Activated T-helper 1 cell treated with anti-CD3 and anti-CD28 coated beads, Interleukin-12 subunit alpha, Interleukin-12 subunit beta, Interleukin-2, Interleukin-4 antibody, amounts not matched to agents 30 ng/mL and 10 ng/mL and 1 ng/mL, durations not matched to agents 14 hours and 24 hours and 36 hours (primary cell): ENCODE measurements around the gene PRPF6. TPM values are rescaled to one million over a fixed set of nuclear protein-coding genes. Genes with fewer than 3 reads are reported as not detected.
"Not testable (repeated sequence)": the region's sequence is repeated elsewhere in the genome, so short reads cannot be mapped to it uniquely, and the experiment has no call there.

Experiments
- DNase-seq: peaks from one replicate; pipeline ENCODE4 v3.0.0; 2021; ENCODE audit warnings: low spot score
- H3K27ac Mint-ChIP-seq: one replicate; pipeline ENCODE4 v1.8.0; 2021; ENCODE audit warnings: mild to moderate bottlenecking, mixed read lengths
- H3K27me3 Mint-ChIP-seq: one replicate; pipeline ENCODE4 v1.8.0; 2022; ENCODE audit warnings: mild to moderate bottlenecking, moderate library complexity, mixed read lengths; ENCODE audit not compliant: insufficient read depth
- H3K36me3 Mint-ChIP-seq: one replicate; pipeline ENCODE4 v1.8.0; 2021; ENCODE audit warnings: low read depth, mixed read lengths
- H3K4me1 Mint-ChIP-seq: one replicate; pipeline ENCODE4 v1.8.0; 2021; ENCODE audit warnings: low read depth, mixed read lengths
- H3K4me3 Mint-ChIP-seq: one replicate; pipeline ENCODE4 v1.8.0; 2021; ENCODE audit warnings: mild to moderate bottlenecking, moderate library complexity, mixed read lengths
- H3K9me3 Mint-ChIP-seq: one replicate; pipeline ENCODE4 v1.8.0; 2021; ENCODE audit warnings: mixed read lengths
- intact Hi-C: fragments of 100-400 bp; cut with micrococcal nuclease; formaldehyde crosslinking; loops from one replicate; pipeline ENCODE4 v1.15.1; 2024
- total RNA-seq: library from RNA; stranded (reverse); gene quantifications from 2 replicates; pipeline ENCODE4 v1.2.3, GENCODE V29; 2022

The PRPF6 gene
- total RNA-seq, 1 donor from 2014 or later = 82.3 TPM

DNA sequence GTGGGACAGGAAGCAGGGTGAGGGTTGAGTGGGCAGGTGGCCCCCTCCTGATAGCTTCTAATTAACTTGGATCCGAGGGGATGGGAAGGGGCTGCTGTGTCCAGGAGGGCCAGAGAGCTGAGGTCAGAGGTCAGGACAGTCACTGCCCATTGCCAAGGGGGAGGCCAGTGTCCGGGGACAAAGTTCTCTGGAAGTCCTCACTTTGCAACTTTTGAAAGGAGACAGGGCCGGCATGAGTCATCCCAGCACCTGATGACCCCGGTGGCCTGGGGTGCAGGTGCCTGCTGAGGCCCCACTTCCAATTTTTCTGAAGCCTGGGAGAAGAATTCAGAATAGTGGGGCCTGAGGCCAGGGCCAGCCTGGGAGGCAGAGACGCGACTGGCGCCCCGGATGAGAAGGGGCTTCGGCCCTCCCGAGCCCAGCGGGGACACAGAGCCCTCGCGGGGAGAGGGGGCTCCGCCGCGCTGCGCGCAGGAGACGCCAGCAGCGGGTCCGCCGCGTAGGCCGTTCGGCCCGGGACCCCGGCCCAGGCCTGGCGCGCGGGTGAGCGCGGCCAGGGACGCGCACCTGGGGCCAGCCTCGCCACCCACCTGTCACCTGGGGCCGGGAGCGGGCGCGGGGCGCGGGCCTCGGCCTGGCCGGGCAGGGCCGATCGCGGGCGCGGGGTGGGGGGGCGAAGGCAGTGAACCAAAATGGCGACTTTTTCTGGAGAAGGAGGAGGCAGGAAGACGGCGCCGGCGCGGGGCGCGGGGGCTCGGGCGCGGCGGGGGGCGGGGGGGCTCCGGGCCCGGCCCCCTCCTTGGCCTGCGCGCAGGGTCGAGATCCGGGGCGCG lies 11.8 kb upstream of the PRPF6 start:
- Mint-ChIP-seq H3K27ac (peak overlapping the region; percentile 82), H3K4me1 (peaks cover 16% of the 10 kb centered on the region), H3K27me3 (peaks cover 2% of the 10 kb centered on the region), H3K36me3 (peaks cover 17% of the 10 kb centered on the region), H3K4me3 (peak overlapping the region; percentile 88), H3K9me3 (no peaks in the 10 kb centered on the region)
- DNase-seq = no peak
- intact Hi-C loops = loop anchor here (1.0 kb wide), 2 partner anchors 9 to 12 kb away; no protein-coding TSS in a partner anchor

DNA sequence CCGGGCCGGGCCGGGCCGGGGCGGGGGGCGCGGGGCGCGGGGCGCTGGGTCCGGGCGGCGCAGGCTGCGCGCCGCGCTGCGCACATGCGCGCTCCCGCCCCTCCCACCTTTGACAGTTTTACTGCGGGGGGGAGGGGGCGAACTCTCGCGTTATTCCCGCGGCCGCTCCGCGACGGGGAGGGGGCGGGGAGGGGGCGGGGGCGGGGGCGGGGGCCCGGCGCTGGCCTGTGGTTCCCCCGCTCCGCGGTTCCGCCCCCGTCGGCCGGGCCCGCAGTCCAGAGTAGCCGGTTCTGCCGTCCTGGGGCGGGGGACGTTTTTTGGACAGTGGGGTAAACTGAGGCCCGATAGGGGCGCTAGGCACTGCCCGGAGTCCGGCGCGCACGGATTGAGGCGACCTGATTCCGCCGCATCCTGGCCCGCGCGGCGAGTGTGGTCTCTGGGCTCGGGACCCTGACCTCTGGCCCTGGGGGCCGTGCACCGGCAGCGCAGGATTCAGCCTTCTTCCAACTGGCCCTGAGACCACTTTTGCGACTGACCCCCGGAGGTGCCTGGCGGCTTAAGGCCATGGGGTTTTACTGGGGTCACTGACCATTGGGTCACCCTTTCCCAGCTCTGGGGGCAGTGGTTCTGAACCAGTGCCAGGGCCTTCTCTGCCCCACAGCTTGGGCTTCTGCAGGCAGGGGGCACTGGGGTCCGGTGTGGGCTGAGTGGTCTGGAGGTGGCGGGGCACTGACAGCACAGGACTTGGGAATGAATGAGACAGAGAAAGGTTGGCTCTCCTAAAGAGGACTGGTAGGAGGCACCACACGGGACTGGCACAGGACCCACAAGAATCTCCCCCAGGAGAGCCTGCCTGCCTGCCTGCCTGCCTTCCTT lies 10.9 kb upstream of the PRPF6 start, which contains the start of gene ZNF512B:
TSS of gene ZNF512B (minus strand) at position 93 of the 876 bp plus-strand sequence. CDS start 1,980 bp downstream, outside the sequence.
- H3K4me1 Mint-ChIP-seq = peaks cover 23% of the 10 kb centered on the region
- intact Hi-C loops = loop anchor here (1.0 to 10.0 kb wide), 4 partner anchors 8 to 235 kb away; partner anchors contain the start of genes LIME1 and SLC2A4RG
- peak; percentile 54 for DNase-seq
- H3K9me3 Mint-ChIP-seq = no peaks in the 10 kb centered on the region
- H3K36me3 Mint-ChIP-seq = peaks cover 20% of the 10 kb centered on the region
- peak within 1 kb of the TSS; percentile 88 for H3K4me3 Mint-ChIP-seq
- H3K27me3 Mint-ChIP-seq = peaks cover 2% of the 10 kb centered on the region
- peak within 1 kb of the TSS; percentile 82 for H3K27ac Mint-ChIP-seq

DNA sequence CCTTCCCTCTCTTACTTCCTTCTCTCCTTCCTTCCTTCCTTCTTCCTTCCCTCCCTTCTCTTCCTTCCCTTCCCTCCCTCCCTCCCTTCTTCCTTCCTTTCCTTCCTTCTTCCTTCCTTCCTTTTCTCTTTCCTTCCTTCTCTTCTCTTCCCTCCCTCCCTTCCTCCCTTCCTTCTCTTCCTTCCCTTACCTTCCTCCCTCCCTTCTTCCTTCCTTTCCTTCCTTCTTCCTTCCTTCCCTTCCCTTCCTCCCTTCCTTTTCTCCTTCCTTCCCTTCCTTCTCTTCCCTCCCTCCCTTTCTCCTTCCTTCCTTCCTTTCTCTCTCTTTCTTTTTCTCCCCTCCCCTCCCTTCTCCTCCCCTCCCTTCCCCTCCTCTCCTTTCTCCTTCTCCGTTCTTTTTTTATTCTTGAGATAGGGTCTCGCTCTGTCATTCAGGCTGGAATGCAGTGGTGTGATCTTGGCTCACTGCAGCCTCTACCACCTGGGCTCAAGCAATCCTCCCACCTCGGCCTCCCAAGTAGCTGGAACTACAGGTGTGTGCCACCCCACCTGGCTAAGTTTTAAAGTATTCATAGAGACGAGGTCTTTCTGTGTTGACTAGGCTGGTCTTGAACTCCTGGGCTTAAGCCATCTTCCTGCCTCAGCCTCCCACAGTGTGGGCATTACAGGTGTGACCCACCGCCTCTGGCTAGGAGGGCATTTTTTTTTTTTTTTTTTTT lies 10.1 kb upstream of the PRPF6 start:
- Mint-ChIP-seq H3K4me3 (peak overlapping the region; percentile 76), H3K4me1 (peaks cover 24% of the 10 kb centered on the region), H3K27me3 (peaks cover 2% of the 10 kb centered on the region), H3K9me3 (no peaks in the 10 kb centered on the region), H3K27ac (peak overlapping the region; percentile 44), H3K36me3 (peaks cover 22% of the 10 kb centered on the region)
- no peak for DNase-seq
- intact Hi-C loops = loop anchor here (5.0 to 10.0 kb wide), 2 partner anchors 184 to 236 kb away; partner anchors contain the start of genes LIME1 and SLC2A4RG

GRCh38 chr20:63971960-63972311 lies 9.0 kb upstream of the PRPF6 start:
- not testable (repeated sequence) for H3K27me3 Mint-ChIP-seq, DNase-seq, H3K9me3 Mint-ChIP-seq, H3K27ac Mint-ChIP-seq, H3K4me3 Mint-ChIP-seq
- Mint-ChIP-seq H3K4me1 (peaks cover 34% of the 10 kb centered on the region), H3K36me3 (peaks cover 21% of the 10 kb centered on the region)
- intact Hi-C loops = loop anchor here (5.0 to 10.0 kb wide), 2 partner anchors 185 to 237 kb away; partner anchors contain the start of genes LIME1 and SLC2A4RG

GRCh38 chr20:63972312-63973159 lies 8.4 kb upstream of the PRPF6 start:
- H3K27ac Mint-ChIP-seq = no peak overlapping the region
- H3K9me3 Mint-ChIP-seq = no peaks in the 10 kb centered on the region
- H3K36me3 Mint-ChIP-seq = peaks cover 21% of the 10 kb centered on the region
- no peak for DNase-seq
- H3K27me3 Mint-ChIP-seq = peaks cover 2% of the 10 kb centered on the region
- H3K4me3 Mint-ChIP-seq = no peak overlapping the region
- peaks cover 40% of the 10 kb centered on the region for H3K4me1 Mint-ChIP-seq
- intact Hi-C loops = loop anchor here (5.0 to 10.0 kb wide), 2 partner anchors 185 to 238 kb away; partner anchors contain the start of genes LIME1 and SLC2A4RG

- no peak for DNase-seq
- intact Hi-C loops = loop anchor here (5.0 to 10.0 kb wide), 2 partner anchors 186 to 238 kb away; partner anchors contain the start of genes LIME1 and SLC2A4RG
These were observed 7.8 kb upstream of the PRPF6 start for GRCh38 chr20:63973160-63973479.

GRCh38 chr20:63973636-63974401 lies 7.1 kb upstream of the PRPF6 start:
- intact Hi-C loops = loop anchor here (5.0 to 10.0 kb wide), 2 partner anchors 187 to 239 kb away; partner anchors contain the start of genes LIME1 and SLC2A4RG
- Mint-ChIP-seq H3K4me1 (peaks cover 46% of the 10 kb centered on the region), H3K27ac (peak overlapping the region; percentile 71), H3K36me3 (peaks cover 23% of the 10 kb centered on the region), H3K27me3 (peaks cover 2% of the 10 kb centered on the region), H3K4me3 (no peak overlapping the region), H3K9me3 (no peaks in the 10 kb centered on the region)
- peak; percentile 70 for DNase-seq

More at GRCh38 chr20:63973160-63973479, 7.8 kb upstream of the PRPF6 start:
- Mint-ChIP-seq H3K27me3 (peaks cover 2% of the 10 kb centered on the region), H3K9me3 (no peaks in the 10 kb centered on the region), H3K4me3 (no peak overlapping the region), H3K27ac (no peak overlapping the region), H3K4me1 (peaks cover 46% of the 10 kb centered on the region), H3K36me3 (peaks cover 23% of the 10 kb centered on the region)

GRCh38 chr20:63974402-63975200 lies 6.3 kb upstream of the PRPF6 start:
- peaks cover 44% of the 10 kb centered on the region for H3K4me1 Mint-ChIP-seq
- peaks cover 2% of the 10 kb centered on the region for H3K27me3 Mint-ChIP-seq
- intact Hi-C loops = loop anchor here (5.0 to 10.0 kb wide), 2 partner anchors 187 to 240 kb away; partner anchors contain the start of genes LIME1 and SLC2A4RG
- no peak overlapping the region for H3K4me3 Mint-ChIP-seq
- H3K36me3 Mint-ChIP-seq = peaks cover 23% of the 10 kb centered on the region
- no peaks in the 10 kb centered on the region for H3K9me3 Mint-ChIP-seq
- H3K27ac Mint-ChIP-seq = peak overlapping the region; percentile 65
- no peak for DNase-seq

DNA sequence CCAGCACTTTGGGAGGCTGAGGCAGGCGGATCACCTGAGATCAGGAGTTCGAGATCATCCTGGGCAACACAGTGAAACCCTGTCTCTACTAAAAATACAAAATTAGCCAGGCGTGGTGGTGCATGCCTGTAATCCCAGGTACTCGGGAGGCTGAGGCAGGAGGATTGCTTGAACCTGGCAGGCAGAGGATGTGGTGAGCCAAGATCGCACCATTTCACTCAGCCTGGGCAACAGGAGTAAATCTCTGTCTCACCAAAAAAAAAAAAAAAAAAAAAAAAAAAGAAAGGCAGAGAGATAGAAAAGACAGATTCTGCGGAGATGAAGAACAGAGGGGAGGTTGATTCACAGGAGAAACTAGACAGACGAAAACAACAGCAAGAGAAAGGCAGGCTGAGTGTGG lies 4.4 kb upstream of the PRPF6 start:
- intact Hi-C loops = loop anchor here (10.0 kb wide), 1 partner anchor 242 kb away; the partner anchor contains the start of genes LIME1 and SLC2A4RG
- H3K4me1 Mint-ChIP-seq = peaks cover 58% of the 10 kb centered on the region
- peaks cover 23% of the 10 kb centered on the region for H3K36me3 Mint-ChIP-seq
- not testable (repeated sequence) for DNase-seq, H3K9me3 Mint-ChIP-seq, H3K27me3 Mint-ChIP-seq
- peak overlapping the region; percentile 69 for H3K4me3 Mint-ChIP-seq
- H3K27ac Mint-ChIP-seq = peak overlapping the region; percentile 89

DNA sequence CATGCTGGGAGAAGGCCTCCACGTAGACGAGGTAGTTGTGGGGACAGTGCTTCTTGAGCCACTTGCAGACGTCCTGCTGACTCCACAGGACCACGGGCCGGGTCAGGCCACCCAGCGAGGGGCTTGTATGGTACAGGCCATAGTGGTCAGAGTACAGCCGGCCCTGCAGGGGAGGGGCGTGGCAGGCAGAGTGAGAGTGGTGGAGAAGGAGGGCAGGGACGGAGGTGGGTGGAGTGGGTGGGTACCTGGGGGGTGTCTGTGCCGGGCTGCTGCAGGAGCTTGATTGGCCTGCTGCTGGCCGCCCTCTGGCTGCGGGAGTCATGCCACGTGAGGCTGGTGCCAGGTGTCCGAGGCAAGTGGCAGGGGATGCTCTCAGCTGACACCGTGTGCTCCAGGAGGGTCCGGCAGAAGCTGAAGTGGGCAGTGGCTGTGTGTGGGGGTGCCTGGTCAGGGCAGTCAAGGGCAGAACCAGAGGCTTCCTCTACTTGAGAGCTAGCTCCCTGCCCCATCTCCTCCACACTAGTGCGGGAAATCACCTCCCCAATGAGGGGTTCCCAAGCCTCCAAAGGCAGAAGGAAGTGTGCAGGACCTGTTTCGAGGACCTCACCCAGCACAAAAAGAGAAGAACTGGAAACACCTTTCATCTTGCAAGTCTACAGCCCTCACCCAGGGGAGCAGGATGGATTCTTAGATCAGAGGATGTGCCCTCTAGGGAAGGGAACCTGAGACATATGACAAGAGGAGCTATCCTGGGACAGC lies 3.8 kb upstream of the PRPF6 start:
- Mint-ChIP-seq H3K4me3 (peak overlapping the region; percentile 83), H3K36me3 (peaks cover 26% of the 10 kb centered on the region), H3K9me3 (no peaks in the 10 kb centered on the region), H3K4me1 (peaks cover 64% of the 10 kb centered on the region), H3K27ac (peak overlapping the region; percentile 89), H3K27me3 (no peaks in the 10 kb centered on the region)
- intact Hi-C loops = loop anchor here (1.0 to 10.0 kb wide), 3 partner anchors 102 to 439 kb away; partner anchors contain the start of genes LIME1, RGS19 and SLC2A4RG
- DNase-seq = no peak
